Fibroblast of skin of right biceps (primary cell): ENCODE measurements around the gene GMDS.

Source experiments
- DNase-seq: peaks from one replicate; pipeline ENCODE4 v3.0.0-alpha.2; 2013

The GMDS gene

DNA sequence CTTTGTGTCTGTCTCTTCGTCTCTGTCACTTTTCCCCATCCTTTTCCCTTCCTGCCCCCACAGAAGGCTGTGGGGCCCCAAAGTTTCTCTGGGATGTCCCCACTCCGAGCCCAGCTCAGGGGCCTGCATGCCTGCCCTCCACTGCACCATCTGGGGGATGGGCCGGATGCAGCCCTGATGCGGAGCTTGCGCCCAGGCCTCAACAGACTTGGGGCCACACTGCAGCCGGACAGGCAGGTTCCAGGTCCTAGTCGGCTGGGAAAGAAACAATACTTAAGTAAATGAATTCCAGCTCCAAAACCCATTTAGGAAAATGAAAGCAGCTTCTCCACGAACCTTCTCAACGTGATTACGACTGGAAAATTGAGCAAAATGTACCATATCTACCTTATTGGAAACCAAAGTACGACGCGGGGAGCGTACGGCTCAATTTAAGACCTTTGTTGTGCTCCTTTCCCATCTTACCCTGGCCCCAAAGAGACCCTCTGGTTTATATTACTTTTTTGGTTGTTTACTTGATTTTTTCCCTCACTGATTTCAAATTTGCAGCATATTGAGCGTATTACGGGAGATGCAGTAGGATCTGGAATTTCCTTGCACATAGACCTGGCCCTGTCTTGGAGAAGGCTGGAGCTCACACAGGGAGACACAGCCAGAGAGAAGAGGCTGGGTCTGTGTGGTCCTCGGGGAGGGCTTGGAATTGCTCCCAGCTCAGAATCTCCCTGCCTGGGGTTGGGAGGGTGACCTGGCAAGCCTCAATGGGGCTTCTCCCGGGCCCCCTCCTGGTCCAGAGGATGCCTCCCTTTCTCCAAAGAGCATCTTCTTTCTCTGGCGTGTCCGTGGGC, 627.7 kb downstream of the GMDS start:
- DNase-seq = no peak

- no peak for DNase-seq
These were observed 628.5 kb downstream of the GMDS start for GRCh38 chr6:1616701-1617463.

DNA sequence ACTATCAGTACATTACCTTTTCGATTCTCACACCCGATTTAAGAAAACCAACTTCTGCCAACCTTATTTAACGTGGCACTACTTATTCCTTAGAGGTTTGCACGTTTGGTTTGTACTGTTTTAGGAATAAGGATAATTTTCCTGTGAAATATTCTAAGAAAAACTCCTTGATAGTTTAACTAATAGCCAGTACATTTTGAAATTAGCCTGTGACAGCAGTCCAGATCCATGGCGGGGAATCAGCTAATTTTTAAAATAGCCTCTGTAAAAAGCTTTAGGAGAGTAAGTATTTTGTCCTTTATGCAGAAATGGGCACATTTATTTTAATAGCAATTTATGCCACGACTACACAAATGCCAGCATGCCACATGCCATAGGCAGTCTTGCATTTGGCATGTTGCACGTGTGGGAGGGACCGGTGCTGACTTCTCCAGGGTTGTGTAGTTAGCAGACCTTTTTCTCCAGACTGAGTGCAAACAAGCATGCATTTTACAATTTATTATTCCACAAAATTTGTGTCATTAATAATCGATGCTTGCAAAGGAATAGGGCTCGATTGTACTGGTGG, 629.5 kb downstream of the GMDS start:
- DNase-seq = no peak

DNA sequence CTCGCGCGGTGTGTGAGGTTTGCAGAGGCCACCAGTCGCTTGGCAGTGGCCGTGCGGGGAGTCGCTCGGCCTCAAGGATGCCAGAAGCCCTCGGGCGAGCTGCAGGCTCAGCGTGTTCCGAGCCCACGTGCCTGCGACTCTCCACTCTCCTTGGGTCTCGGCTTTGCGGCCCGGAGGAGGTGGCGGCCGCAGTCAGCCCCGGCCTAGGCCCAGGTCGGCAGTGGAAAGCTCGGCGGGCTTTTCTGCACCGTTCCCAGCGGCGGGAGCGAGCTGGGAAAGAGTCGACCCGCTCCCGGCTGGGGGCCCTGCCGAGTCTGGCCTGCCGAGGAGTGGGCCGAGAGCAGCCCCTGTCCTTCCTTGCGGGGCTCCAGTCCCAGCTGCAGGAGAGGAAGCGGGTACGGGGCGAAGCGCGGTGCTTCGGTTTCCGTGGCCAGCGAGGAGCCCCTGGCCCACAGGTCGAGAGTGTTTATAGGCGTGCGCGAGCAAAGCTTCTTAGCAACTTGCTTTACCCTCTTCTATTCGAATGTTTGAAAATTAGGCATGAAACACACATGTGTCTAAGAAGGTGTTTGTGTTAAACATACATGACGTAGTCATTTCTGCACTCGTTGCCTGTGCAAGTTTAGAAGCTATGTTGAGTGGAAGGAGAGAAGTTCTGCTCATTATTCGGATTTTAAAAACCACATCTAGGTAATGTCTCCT, 630.1 kb downstream of the GMDS start:
- DNase-seq = no peak

GRCh38 chr6:1614448-1615150, 630.8 kb downstream of the GMDS start:
- DNase-seq = no peak

GRCh38 chr6:1613688-1614447, 631.5 kb downstream of the GMDS start:
- peak; percentile 37 for DNase-seq

GRCh38 chr6:1613346-1613687, 632.1 kb downstream of the GMDS start:
- DNase-seq = no peak

GRCh38 chr6:1612974-1613306, 632.5 kb downstream of the GMDS start:
- peak; percentile 82 for DNase-seq

DNA sequence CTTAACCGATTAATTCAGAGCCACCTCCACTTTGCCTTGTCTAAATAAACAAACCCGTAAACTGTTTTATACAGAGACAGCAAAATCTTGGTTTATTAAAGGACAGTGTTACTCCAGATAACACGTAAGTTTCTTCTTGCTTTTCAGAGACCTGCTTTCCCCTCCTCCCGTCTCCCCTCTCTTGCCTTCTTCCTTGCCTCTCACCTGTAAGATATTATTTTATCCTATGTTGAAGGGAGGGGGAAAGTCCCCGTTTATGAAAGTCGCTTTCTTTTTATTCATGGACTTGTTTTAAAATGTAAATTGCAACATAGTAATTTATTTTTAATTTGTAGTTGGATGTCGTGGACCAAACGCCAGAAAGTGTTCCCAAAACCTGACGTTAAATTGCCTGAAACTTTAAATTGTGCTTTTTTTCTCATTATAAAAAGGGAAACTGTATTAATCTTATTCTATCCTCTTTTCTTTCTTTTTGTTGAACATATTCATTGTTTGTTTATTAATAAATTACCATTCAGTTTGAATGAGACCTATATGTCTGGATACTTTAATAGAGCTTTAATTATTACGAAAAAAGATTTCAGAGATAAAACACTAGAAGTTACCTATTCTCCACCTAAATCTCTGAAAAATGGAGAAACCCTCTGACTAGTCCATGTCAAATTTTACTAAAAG, 633.0 kb downstream of the GMDS start:
- DNase-seq = no peak

DNA sequence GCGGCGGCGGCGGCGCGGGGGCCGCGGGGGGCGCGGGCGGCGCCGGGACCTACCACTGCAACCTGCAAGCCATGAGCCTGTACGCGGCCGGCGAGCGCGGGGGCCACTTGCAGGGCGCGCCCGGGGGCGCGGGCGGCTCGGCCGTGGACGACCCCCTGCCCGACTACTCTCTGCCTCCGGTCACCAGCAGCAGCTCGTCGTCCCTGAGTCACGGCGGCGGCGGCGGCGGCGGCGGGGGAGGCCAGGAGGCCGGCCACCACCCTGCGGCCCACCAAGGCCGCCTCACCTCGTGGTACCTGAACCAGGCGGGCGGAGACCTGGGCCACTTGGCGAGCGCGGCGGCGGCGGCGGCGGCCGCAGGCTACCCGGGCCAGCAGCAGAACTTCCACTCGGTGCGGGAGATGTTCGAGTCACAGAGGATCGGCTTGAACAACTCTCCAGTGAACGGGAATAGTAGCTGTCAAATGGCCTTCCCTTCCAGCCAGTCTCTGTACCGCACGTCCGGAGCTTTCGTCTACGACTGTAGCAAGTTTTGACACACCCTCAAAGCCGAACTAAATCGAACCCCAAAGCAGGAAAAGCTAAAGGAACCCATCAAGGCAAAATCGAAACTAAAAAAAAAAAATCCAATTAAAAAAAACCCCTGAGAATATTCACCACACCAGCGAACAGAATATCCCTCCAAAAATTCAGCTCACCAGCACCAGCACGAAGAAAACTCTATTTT, 633.7 kb downstream of the GMDS start:
- DNase-seq = peak; percentile 39

- DNase-seq = peak; percentile 41
These were observed 634.2 kb downstream of the GMDS start for GRCh38 chr6:1611322-1611571.

GRCh38 chr6:1610497-1611321, 634.7 kb downstream of the GMDS start:
- DNase-seq = no peak

- peak; percentile 88 for DNase-seq
These were observed 635.5 kb downstream of the GMDS start, which contains the start of gene FOXC1 for GRCh38 chr6:1609648-1610496. FOXC1 (plus strand) TSS chr6:1609915; CDS start chr6:1610446, 531 bp downstream.

- DNase-seq = no peak
These were observed 636.3 kb downstream of the GMDS start for GRCh38 chr6:1609041-1609647.

GRCh38 chr6:1608222-1609040, 637.0 kb downstream of the GMDS start:
- DNase-seq = no peak

DNA sequence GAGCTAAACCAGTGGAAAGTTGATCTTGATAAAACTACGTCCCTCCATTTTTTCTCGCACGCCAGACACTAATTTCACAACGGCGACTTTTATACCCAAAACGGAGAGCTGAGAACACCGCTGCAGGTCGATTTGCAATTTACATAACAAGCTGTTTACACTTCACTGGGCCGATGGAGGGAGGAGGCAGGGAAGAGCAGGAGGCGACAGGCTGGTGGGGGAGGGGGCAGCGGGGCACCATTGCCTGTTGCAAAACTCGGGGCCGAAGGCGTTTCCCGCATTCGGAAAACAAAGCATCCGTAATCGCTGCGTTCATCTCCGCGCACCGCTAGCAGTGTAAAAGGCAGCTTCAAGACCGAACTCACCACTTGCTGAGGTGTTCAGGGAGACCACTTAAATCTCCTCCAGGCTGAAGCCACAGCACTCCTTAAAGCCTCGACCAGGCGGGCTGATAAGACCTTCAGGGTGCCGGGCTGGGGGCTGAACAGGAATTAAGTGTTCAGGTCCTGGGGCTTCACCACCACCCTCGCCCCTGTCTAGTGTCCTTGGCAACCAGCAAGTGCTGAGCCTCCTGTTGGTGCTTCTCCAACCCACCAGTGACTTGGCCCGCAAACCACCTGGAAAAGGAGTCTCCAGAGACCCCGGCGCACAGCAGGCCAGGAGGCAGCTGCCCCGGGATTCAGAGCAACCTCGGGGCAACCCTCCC, 637.7 kb downstream of the GMDS start:
- no peak for DNase-seq
